Measurements from ENCODE around the gene RERE.

GRCh38 chr1:8349473-8349865 is 468.0 kb downstream of the RERE start:
- TF ChIP-seq CTCF (IDR thresholded peaks at IDR 0.05; ENCODE audit: poor library complexity) (no peak), EZH2 (IDR thresholded peaks at IDR 0.05; ENCODE audit: borderline replicate concordance) (no peak)

Measured in hepatocyte (in vitro differentiated cells).